Measurements from ENCODE around the gene MGAT4D. TPM values are rescaled to one million over a fixed set of nuclear protein-coding genes. Genes with fewer than 3 reads are reported as not detected.
A peak's percentile ranks its signal among the peaks of the same experiment; 100 is the strongest.

MGAT4D gene
- total RNA-seq (2014; rRNA removed; shearing (Covaris generic)) (not detected in 2 replicates), polyA plus RNA-seq (2016; fragmentation: Nextera tagmentation; extraction: Ambion mirVana) (not detected in 2 replicates)

GRCh38 chr4:140497747-140498636 is at the start of gene MGAT4D:
Gene MGAT4D, minus strand, starts transcription at chr4:140498293. Its CDS starts 71 bp downstream, at chr4:140498222.
- H3K36me3 ChIP-seq (ENCODE audit: low read depth): no peaks in the 10 kb centered on the region
- no peaks in the 10 kb centered on the region for H3K9me3 ChIP-seq (ENCODE audit: low read depth)
- no peaks in the 10 kb centered on the region for H3K4me1 ChIP-seq (ENCODE audit: insufficient read depth)
- no peak within 1 kb of the TSS for H2AFZ ChIP-seq
- TF ChIP-seq EZH2phosphoT487 (IDR thresholded peaks at IDR 0.05; ENCODE audit: insufficient read depth, low read depth) (0 out of 2 replicates have a peak, but pooled peaks have one; percentile 57), EZH2 (IDR thresholded peaks at IDR 0.05; ENCODE audit: insufficient read depth, poor library complexity, severe bottlenecking) (peak; percentile 51)
- no peak within 1 kb of the TSS for H3K27ac ChIP-seq
- in situ Hi-C loops (cut with MboI): no loop called here
- H3K27me3 ChIP-seq (replicated peaks; ENCODE audit: insufficient read depth): peaks cover 84% of the 10 kb centered on the region
- H3K9me2 ChIP-seq (ENCODE audit: insufficient read depth): no peaks in the 10 kb centered on the region
- no peak within 1 kb of the TSS for H3K4me2 ChIP-seq (ENCODE audit: unreplicated experiment)
- no peak within 1 kb of the TSS for H3K4me3 ChIP-seq
- H3K79me2 ChIP-seq (ENCODE audit: insufficient read depth): no peaks in the 10 kb centered on the region
- peak; percentile 27 for DNase-seq
- H3K9ac ChIP-seq: no peak within 1 kb of the TSS
- no peaks in the 10 kb centered on the region for H4K20me1 ChIP-seq (ENCODE audit: insufficient read depth)
- no peaks in the 10 kb centered on the region for H3F3A ChIP-seq (ENCODE audit: insufficient read depth)
- WGBS, 2 experiments (ENCODE audit: low coverage in 1 of 2, low lambda C conversion rate in 2 of 2, missing lambda C conversion rate in 2 of 2): 8 to 9% methylated on average over 53 of the region's 68 CpGs

GRCh38 chr4:140533951-140534480 is 35.9 kb upstream of the MGAT4D start:
- peak; percentile 62 for DNase-seq
- 56 to 64% methylated on average over 4 of the region's 4 CpGs for WGBS, 2 experiments (ENCODE audit: low coverage in 1 of 2, low lambda C conversion rate in 2 of 2, missing lambda C conversion rate in 2 of 2)
- Histone ChIP-seq H3K9ac (no peak overlapping the region), H2AFZ (peak overlapping the region; percentile 24; the same call in 1 of the 2 replicates), H3F3A (ENCODE audit: insufficient read depth) (no peaks in the 10 kb centered on the region), H3K27me3 (replicated peaks; ENCODE audit: insufficient read depth) (no peaks in the 10 kb centered on the region), H3K36me3 (ENCODE audit: low read depth) (no peaks in the 10 kb centered on the region), H3K9me2 (ENCODE audit: insufficient read depth) (no peaks in the 10 kb centered on the region), H4K20me1 (ENCODE audit: insufficient read depth) (no peaks in the 10 kb centered on the region), H3K4me2 (ENCODE audit: unreplicated experiment) (peak overlapping the region; percentile 29), H3K79me2 (ENCODE audit: insufficient read depth) (no peaks in the 10 kb centered on the region), H3K4me1 (ENCODE audit: insufficient read depth) (peaks cover 11% of the 10 kb centered on the region), H3K4me3 (no peak overlapping the region), H3K27ac (peak overlapping the region; percentile 52), H3K9me3 (ENCODE audit: low read depth) (no peaks in the 10 kb centered on the region)
- TF ChIP-seq EZH2 (IDR thresholded peaks at IDR 0.05; ENCODE audit: insufficient read depth, poor library complexity, severe bottlenecking) (no peak), EZH2phosphoT487 (IDR thresholded peaks at IDR 0.05; ENCODE audit: insufficient read depth, low read depth) (no peak)
- in situ Hi-C loops (cut with MboI): no loop called here

GRCh38 chr4:140529434-140529833 is 31.3 kb upstream of the MGAT4D start:
- H3K36me3 ChIP-seq (ENCODE audit: low read depth): peaks cover 7% of the 10 kb centered on the region; the same call in 1 of the 2 replicates
- H4K20me1 ChIP-seq (ENCODE audit: insufficient read depth): no peaks in the 10 kb centered on the region
- no peaks in the 10 kb centered on the region for H3F3A ChIP-seq (ENCODE audit: insufficient read depth)
- no peak overlapping the region for H2AFZ ChIP-seq
- 90 to 95% methylated on average over 1 of the region's 1 CpG for WGBS, 2 experiments (ENCODE audit: low coverage in 1 of 2, low lambda C conversion rate in 2 of 2, missing lambda C conversion rate in 2 of 2)
- no peak overlapping the region for H3K4me3 ChIP-seq
- H3K9me3 ChIP-seq (ENCODE audit: low read depth): no peaks in the 10 kb centered on the region
- no peak overlapping the region for H3K27ac ChIP-seq
- peaks cover 28% of the 10 kb centered on the region for H3K79me2 ChIP-seq (ENCODE audit: insufficient read depth)
- peaks cover 8% of the 10 kb centered on the region for H3K4me1 ChIP-seq (ENCODE audit: insufficient read depth)
- in situ Hi-C loops (cut with MboI): no loop called here
- no peak overlapping the region for H3K9ac ChIP-seq
- H3K9me2 ChIP-seq (ENCODE audit: insufficient read depth): no peaks in the 10 kb centered on the region
- TF ChIP-seq EZH2phosphoT487 (IDR thresholded peaks at IDR 0.05; ENCODE audit: insufficient read depth, low read depth): no peak
- TF ChIP-seq EZH2 (IDR thresholded peaks at IDR 0.05; ENCODE audit: insufficient read depth, poor library complexity, severe bottlenecking): no peak
- DNase-seq: no peak
- no peak overlapping the region for H3K4me2 ChIP-seq (ENCODE audit: unreplicated experiment)
- no peaks in the 10 kb centered on the region for H3K27me3 ChIP-seq (replicated peaks; ENCODE audit: insufficient read depth)

- in situ Hi-C loops (cut with MboI): no loop called here
- Histone ChIP-seq H2AFZ (peak within 1 kb of the TSS; percentile 97), H3K27ac (peak within 1 kb of the TSS; percentile 64), H3K36me3 (ENCODE audit: low read depth) (peaks cover 7% of the 10 kb centered on the region; the same call in 1 of the 2 replicates), H3K9me2 (ENCODE audit: insufficient read depth) (no peaks in the 10 kb centered on the region), H3K79me2 (ENCODE audit: insufficient read depth) (peaks cover 28% of the 10 kb centered on the region), H4K20me1 (ENCODE audit: insufficient read depth) (no peaks in the 10 kb centered on the region), H3K27me3 (replicated peaks; ENCODE audit: insufficient read depth) (no peaks in the 10 kb centered on the region), H3K4me2 (ENCODE audit: unreplicated experiment) (peak within 1 kb of the TSS; percentile 90), H3K4me1 (ENCODE audit: insufficient read depth) (no peaks in the 10 kb centered on the region), H3K9me3 (ENCODE audit: low read depth) (no peaks in the 10 kb centered on the region), H3F3A (ENCODE audit: insufficient read depth) (peaks cover 4% of the 10 kb centered on the region; the same call in 1 of the 2 replicates), H3K4me3 (peak within 1 kb of the TSS; percentile 80), H3K9ac (peak within 1 kb of the TSS; percentile 84)
- WGBS, 2 experiments (ENCODE audit: low coverage in 1 of 2, low lambda C conversion rate in 2 of 2, missing lambda C conversion rate in 2 of 2): 1 to 2% methylated on average over 71 to 72 of the region's 77 CpGs
- no peak for TF ChIP-seq EZH2 (IDR thresholded peaks at IDR 0.05; ENCODE audit: insufficient read depth, poor library complexity, severe bottlenecking)
- DNase-seq: peak; percentile 100
These were observed 26.0 kb upstream of the MGAT4D start, which contains the start of gene ELMOD2 for GRCh38 chr4:140523857-140524742. Gene ELMOD2, plus strand, starts transcription at chr4:140524168. Its CDS starts 1,261 bp downstream, at chr4:140525429.

All from GM23248 (cell line).